ENCODE results near the gene FOXB2.
"Not testable (repeated sequence)": the region's sequence is repeated elsewhere in the genome, so short reads cannot be mapped to it uniquely, and the experiment has no call there.

The FOXB2 gene

DNA sequence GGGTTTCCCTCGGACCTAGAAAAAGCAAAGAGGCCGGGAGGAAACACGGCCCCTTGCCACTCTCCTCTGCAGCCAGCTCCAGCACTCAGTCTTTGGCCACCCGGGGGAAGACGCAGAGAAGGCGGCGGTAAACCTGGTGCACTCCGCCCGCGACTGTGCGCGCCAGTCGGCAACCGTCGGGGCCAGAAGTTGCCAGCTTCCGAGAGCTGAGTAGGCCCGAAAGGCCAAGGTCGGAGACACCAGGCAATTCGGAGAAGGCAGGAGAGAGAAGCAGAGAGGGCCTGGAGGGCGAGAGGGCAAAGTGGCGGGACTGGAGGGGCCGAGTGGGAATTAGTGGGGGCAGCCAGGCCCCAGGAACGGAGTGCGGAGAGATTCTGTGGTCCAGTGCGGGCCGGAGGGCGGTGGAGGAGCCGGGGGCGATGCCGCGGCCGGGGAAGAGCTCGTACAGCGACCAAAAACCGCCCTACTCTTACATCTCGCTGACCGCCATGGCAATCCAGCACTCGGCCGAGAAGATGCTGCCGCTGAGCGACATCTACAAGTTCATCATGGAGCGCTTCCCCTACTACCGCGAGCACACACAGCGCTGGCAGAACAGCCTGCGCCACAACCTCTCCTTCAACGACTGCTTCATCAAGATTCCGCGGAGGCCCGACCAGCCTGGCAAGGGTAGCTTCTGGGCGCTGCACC is at the start of gene FOXB2:
FOXB2 (plus strand) TSS at position 420 of the 690 bp plus-strand sequence; CDS start at position 420, 0 bp downstream.
- no peak for DNase-seq (ENCODE audit: low read depth in 2 of 2)

GRCh38 chr9:76969716-76970115 is 49.7 kb upstream of the FOXB2 start:
- no peak for DNase-seq (ENCODE audit: low read depth in 2 of 2)

- not testable (repeated sequence) for DNase-seq (ENCODE audit: low read depth in 2 of 2)
These were observed 40.6 kb upstream of the FOXB2 start for GRCh38 chr9:76978831-76979230.

- no peak for DNase-seq (ENCODE audit: low read depth in 2 of 2)
These were observed 38.9 kb upstream of the FOXB2 start for GRCh38 chr9:76980566-76980965.

DNA sequence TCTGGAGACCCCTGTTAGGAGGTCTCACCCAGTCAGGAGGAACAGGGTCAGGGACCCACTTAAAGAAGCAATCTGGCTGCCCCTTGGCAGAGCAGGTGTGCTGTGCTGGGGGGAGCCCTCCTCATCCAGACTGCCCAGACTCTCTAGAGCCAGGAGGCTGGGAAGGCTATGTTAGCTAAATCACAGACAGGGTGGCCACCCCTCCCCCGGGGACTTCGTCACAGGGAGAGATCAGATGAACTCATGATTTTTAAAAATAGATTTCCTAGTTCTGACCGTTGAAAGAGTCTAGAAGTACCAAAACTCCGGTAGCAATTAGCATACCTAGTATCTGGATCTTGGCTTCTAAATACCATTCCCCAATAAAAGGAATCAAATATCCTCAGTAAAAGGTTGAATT is 35.0 kb upstream of the FOXB2 start:
- no peak for DNase-seq (ENCODE audit: low read depth in 2 of 2)

- DNase-seq (ENCODE audit: low read depth in 2 of 2): no peak
These were observed 33.9 kb upstream of the FOXB2 start for GRCh38 chr9:76985581-76985980.

- DNase-seq (ENCODE audit: low read depth in 2 of 2): no peak
These were observed 31.8 kb upstream of the FOXB2 start for GRCh38 chr9:76987594-76988200.

DNA sequence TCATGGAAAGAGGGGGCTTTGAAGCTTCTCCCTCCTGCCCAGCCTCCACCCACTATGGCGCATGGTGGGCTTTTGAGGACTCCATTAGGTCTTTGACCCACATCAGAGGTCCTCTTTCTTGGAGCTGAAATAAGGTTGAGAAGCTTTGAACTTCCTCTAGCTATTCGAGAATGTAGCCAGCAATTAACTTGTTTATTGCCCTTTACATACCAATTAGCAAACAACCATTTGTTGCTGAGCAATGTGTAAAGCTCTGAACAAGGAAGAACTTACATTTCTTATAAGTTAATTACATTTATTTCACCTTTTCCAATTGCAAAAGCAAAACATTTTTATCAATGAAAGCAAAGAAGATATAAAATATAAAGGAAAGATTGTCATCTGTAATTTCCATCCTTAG is 30.5 kb upstream of the FOXB2 start:
- no peak for DNase-seq (ENCODE audit: low read depth in 2 of 2)

DNA sequence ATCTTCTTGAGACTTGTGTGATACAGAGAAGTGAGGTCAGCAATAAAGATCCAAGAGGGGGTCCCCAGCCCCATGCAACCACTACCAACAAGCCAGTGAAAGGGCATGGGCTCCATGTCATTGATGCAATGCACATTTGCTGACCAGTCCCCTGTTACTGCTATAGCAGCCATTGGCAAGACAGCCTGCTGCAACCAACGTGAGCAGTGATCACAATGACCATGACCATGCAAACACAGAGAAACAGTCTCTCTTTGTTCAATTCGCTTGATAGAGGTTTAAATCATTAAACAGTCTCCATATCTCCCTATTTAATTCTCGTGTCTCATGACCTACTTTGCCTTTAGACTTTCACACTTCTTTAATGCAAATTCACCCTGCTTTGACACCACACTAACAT is 30.0 kb upstream of the FOXB2 start:
- DNase-seq (ENCODE audit: low read depth in 2 of 2): no peak

- DNase-seq (ENCODE audit: low read depth in 2 of 2): no peak
These were observed 22.8 kb upstream of the FOXB2 start for GRCh38 chr9:76996700-76997099.

DNA sequence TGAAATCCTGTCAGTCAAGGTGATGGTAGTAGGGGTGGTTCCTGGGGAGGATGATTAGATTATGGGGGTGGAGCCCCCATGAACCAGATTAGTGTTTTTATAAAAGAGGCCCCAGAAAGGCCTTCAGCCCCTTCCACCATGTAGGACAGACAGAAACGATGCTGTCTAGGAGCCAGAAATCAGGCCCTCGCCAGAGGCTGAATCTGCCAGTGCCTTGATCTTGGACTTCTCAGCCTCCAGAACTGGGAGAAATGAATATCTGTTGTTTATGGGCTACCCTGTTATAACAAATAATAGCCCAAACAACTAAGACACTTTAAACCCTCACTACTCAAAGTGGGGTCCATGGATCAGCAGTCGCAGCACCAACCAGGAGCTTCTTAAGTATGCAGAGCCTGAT is 20.2 kb upstream of the FOXB2 start:
- no peak for DNase-seq (ENCODE audit: low read depth in 2 of 2)

DNA sequence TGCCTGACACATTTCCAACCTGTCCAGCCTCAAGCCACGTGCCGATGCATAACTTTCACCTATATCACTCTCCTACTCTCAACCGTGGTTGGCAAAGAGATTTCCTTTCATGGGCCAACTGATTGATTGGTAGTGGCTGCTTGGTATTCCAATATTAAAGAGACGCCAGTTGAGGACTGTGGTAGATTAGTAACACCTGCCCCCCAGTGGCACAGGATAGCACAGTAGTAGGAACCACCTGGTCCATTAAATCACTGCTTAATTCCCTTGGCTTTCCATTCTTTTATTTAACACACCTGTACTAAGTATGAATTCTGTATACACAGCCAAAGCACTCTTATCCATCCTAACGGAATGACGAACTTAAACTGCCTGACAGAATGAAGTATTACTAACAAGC is 19.1 kb upstream of the FOXB2 start:
- no peak for DNase-seq (ENCODE audit: low read depth in 2 of 2)

GRCh38 chr9:77003366-77003765 is 16.1 kb upstream of the FOXB2 start:
- DNase-seq (ENCODE audit: low read depth in 2 of 2): no peak

DNA sequence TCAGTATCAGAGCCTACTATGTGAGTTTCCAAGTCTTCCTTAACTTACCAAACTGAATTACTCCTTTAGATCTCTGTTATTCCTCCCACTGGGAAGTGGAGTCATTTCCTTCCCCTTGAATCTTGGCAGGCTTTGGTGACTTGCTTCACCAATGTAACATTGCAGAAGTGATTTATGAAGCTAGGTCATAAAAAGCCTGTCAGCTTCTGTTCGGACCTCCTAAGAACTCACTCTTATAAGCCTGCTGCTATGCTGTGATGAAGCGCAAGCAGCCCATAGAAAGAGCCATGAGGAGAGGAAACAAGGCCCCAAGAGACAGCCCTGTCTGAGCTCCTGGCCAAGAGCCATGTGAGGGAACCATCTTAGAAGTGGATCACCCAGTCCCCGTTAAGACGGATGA is 14.2 kb upstream of the FOXB2 start:
- no peak for DNase-seq (ENCODE audit: low read depth in 2 of 2)

DNA sequence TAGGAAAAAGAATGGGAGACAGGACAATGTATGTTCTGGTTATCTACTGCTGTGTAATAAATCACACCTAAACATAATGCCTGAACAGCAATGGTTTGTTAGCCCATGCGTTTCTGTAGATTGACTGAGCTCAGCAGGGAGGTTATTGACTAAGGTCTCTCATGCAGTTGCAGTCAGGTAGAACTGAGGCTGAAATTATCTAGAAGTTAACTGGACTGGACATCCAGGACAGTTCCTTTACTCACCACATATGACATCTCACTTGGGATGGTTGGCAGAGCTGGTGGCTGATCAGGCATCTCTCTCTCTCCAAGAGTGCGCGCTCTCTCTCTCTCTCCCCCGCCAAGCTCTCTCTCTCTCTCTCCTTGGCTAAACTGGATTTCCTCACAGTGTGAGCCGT is 8.9 kb upstream of the FOXB2 start:
- no peak for DNase-seq (ENCODE audit: low read depth in 2 of 2)

DNA sequence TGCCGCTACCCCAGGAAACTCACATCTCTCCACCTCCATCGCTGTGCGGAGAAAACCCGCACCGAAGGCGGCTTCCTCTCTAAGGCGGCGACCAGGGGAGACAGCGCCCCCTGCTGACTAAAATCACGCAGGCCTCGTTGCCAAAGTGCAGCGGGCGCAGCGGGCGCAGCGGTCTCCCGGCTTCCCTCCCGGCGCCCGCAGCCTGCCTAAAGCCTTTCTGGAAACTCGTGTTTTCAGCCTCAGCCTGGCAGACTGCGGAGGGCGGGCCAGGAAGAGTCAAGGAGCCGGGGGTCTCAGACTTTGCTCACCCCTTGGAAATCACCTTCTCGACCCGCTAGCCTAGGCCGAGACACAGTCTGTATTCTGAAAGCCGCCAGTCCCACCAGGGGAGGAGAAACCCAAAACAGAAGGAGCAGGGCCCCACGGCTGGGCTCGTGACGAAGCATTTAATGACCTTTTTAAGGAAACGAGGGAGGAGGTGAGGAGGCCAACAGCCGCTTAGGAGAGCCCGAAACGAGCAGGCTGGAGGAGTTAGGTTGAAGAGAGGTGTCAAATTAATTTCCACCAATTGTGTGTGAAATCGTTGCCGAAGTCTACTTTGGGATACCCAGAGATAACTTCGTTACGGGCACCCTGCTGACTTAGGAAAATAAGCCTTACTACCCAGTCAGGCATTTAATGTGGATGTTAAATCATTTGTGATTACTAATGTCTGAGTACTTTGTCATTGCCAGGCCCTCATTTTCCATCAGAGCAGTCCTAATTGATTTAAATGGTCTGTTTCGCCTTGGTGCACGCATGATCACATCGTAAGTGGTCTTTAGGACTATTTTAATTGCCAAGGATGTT is 7.3 kb upstream of the FOXB2 start:
- DNase-seq (ENCODE audit: low read depth in 2 of 2): peak; percentile 39 to 68

- no peak for DNase-seq (ENCODE audit: low read depth in 2 of 2)
These were observed 6.1 kb upstream of the FOXB2 start for GRCh38 chr9:77013206-77013931.

DNA sequence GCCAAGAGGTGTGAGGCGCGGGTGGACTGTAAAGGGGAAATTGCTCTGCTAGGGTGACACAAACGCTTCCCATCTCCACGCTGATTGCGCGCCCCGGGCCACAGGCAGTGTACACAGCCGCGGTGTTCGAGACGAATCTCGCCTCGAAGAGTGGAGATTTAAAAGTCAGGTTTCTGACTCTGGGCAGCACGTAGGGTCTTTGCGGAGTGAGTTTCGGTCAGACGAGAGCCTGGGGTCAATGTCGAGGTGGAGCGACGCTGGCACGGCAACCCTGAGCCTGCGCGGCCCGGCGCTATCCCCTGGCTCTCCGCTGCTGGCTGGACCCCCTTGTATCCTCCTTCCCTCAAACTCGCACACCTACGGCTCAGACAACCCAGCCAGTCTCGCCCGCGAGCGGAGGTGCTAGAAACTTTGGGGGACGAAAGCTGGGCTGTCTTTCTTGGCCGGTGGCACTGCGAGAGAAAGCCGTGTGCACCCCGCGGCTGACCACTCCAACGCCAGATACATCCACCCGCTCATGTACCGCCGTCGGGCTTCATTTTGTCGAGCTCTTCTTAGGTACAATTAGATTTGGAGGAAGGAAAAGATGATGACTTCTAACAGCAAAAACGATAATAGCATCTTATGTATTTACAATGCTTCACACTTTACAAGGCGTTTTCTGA is 5.4 kb upstream of the FOXB2 start:
- DNase-seq (ENCODE audit: low read depth in 2 of 2): no peak

GRCh38 chr9:77014597-77015263 is 4.7 kb upstream of the FOXB2 start:
- DNase-seq (ENCODE audit: low read depth in 2 of 2): no peak

- DNase-seq (ENCODE audit: low read depth in 2 of 2): no peak
These were observed 4.0 kb upstream of the FOXB2 start for GRCh38 chr9:77015327-77016048.

All from activated CD4-positive, alpha-beta T cell treated with anti-CD3 and anti-CD28 coated beads for 24 hours (primary cell).